Measurements from ENCODE around the gene STK32C.
A peak's percentile ranks its signal among the peaks of the same experiment; 100 is the strongest.

Gene STK32C

DNA sequence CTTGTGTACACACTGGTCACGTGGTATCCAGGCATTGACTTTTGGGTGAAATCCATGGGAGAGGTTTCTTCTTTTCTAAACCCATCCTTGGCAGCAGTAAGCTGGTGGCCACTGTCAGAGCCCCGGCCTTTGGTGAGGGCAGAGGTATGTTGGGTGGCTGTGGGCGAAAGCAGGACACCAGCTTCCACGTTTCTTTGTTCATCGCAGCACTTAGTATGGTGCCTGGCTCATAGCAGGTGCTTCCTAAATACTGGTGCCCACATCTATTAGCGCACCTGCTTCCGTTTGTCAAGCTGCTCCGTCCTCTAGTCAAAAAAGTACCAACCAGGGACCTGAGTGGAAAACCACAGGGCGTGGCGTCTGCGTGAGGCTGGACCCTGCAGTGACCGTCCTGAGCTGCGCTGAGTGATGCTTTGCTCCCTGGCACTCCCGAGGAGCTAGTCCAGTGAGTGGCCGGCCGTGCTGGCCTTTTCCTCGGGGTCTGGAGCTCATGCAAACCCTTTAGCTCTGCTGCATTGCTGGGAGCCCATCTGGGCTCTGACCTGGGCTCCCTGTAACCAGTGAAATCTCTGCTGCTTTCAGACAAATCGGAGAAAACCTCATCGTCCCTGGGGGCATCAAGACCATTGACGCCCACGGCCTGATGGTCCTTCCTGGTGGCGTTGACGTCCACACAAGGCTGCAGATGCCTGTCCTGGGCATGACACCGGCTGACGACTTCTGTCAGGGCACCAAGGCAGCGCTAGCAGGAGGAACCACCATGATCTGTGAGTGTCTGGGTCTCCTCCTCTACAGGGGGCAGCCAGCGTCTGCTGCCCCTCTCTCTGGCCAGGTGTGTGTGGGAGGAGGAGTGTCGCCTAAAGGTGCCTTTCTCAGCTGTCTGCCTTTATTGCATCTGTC lies 115.4 kb downstream of the STK32C start:
- H3K27ac Mint-ChIP-seq: no peak overlapping the region
- peaks cover 10% of the 10 kb centered on the region for H3K27me3 Mint-ChIP-seq (ENCODE audit: low read depth)
- H3K4me1 Mint-ChIP-seq (ENCODE audit: low read depth): peaks cover 2% of the 10 kb centered on the region
- H3K4me3 Mint-ChIP-seq: no peak overlapping the region
- DNase-seq (ENCODE audit: low spot score): no peak
- no peaks in the 10 kb centered on the region for H3K9me3 Mint-ChIP-seq
- no peaks in the 10 kb centered on the region for H3K36me3 Mint-ChIP-seq (ENCODE audit: low read depth)

GRCh38 chr10:132189810-132190422 lies 117.8 kb downstream of the STK32C start:
- Mint-ChIP-seq H3K4me1 (ENCODE audit: low read depth) (peaks cover 2% of the 10 kb centered on the region), H3K9me3 (no peaks in the 10 kb centered on the region), H3K36me3 (ENCODE audit: low read depth) (no peaks in the 10 kb centered on the region), H3K4me3 (no peak overlapping the region), H3K27ac (no peak overlapping the region), H3K27me3 (ENCODE audit: low read depth) (peaks cover 16% of the 10 kb centered on the region)
- no peak for DNase-seq (ENCODE audit: low spot score)

DNA sequence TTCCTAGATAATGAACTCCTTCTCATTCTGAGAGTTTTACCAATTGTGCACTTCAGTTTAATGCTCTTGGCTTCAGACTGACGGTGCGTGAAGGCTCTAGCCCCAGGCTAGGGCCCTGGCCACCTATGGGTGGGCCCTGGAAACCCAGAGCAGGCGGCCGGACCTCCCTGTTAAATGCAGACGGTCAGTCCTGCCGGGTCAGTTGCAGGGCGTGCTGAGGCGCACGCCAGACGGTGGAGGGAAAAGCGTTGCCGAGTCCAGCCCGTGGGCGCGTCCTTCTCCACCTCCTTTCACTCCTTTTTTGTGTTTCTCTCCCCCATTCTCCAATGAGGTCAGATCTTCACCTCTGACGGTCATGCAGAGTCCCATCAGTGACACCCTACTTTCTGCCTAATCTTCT lies 118.7 kb downstream of the STK32C start:
- Mint-ChIP-seq H3K36me3 (ENCODE audit: low read depth) (no peaks in the 10 kb centered on the region), H3K27ac (no peak overlapping the region), H3K9me3 (no peaks in the 10 kb centered on the region), H3K27me3 (ENCODE audit: low read depth) (peaks cover 23% of the 10 kb centered on the region), H3K4me1 (ENCODE audit: low read depth) (peaks cover 2% of the 10 kb centered on the region), H3K4me3 (no peak overlapping the region)
- DNase-seq (ENCODE audit: low spot score): no peak

- Mint-ChIP-seq H3K4me3 (peak overlapping the region; percentile 49), H3K36me3 (ENCODE audit: low read depth) (no peaks in the 10 kb centered on the region), H3K9me3 (no peaks in the 10 kb centered on the region), H3K27me3 (ENCODE audit: low read depth) (peaks cover 28% of the 10 kb centered on the region), H3K4me1 (ENCODE audit: low read depth) (peaks cover 2% of the 10 kb centered on the region), H3K27ac (no peak overlapping the region)
- no peak for DNase-seq (ENCODE audit: low spot score)
These were observed 119.4 kb downstream of the STK32C start for GRCh38 chr10:132188331-132188730.

- Mint-ChIP-seq H3K27me3 (ENCODE audit: low read depth) (peaks cover 36% of the 10 kb centered on the region), H3K4me1 (ENCODE audit: low read depth) (peaks cover 2% of the 10 kb centered on the region), H3K36me3 (ENCODE audit: low read depth) (no peaks in the 10 kb centered on the region), H3K27ac (no peak overlapping the region), H3K9me3 (no peaks in the 10 kb centered on the region), H3K4me3 (peak overlapping the region; percentile 49)
- DNase-seq (ENCODE audit: low spot score): no peak
These were observed 120.2 kb downstream of the STK32C start for GRCh38 chr10:132187430-132188138.

GRCh38 chr10:132186488-132187429 lies 121.0 kb downstream of the STK32C start, which contains the start of gene DPYSL4:
TSS of gene DPYSL4 (plus strand) at chr10:132186948. CDS start at chr10:132187064, 116 bp downstream.
- H3K4me3 Mint-ChIP-seq: peak within 1 kb of the TSS; percentile 59
- H3K9me3 Mint-ChIP-seq: no peaks in the 10 kb centered on the region
- no peak within 1 kb of the TSS for H3K27ac Mint-ChIP-seq
- no peak for DNase-seq (ENCODE audit: low spot score)
- peaks cover 36% of the 10 kb centered on the region for H3K27me3 Mint-ChIP-seq (ENCODE audit: low read depth)
- H3K36me3 Mint-ChIP-seq (ENCODE audit: low read depth): no peaks in the 10 kb centered on the region
- H3K4me1 Mint-ChIP-seq (ENCODE audit: low read depth): peaks cover 2% of the 10 kb centered on the region

- no peaks in the 10 kb centered on the region for H3K9me3 Mint-ChIP-seq
- peak overlapping the region; percentile 59 for H3K4me3 Mint-ChIP-seq
- no peaks in the 10 kb centered on the region for H3K36me3 Mint-ChIP-seq (ENCODE audit: low read depth)
- H3K4me1 Mint-ChIP-seq (ENCODE audit: low read depth): peaks cover 2% of the 10 kb centered on the region
- DNase-seq (ENCODE audit: low spot score): peak; percentile 59
- no peak overlapping the region for H3K27ac Mint-ChIP-seq
- peaks cover 36% of the 10 kb centered on the region for H3K27me3 Mint-ChIP-seq (ENCODE audit: low read depth)
These were observed 121.9 kb downstream of the STK32C start for GRCh38 chr10:132185601-132186487.

DNA sequence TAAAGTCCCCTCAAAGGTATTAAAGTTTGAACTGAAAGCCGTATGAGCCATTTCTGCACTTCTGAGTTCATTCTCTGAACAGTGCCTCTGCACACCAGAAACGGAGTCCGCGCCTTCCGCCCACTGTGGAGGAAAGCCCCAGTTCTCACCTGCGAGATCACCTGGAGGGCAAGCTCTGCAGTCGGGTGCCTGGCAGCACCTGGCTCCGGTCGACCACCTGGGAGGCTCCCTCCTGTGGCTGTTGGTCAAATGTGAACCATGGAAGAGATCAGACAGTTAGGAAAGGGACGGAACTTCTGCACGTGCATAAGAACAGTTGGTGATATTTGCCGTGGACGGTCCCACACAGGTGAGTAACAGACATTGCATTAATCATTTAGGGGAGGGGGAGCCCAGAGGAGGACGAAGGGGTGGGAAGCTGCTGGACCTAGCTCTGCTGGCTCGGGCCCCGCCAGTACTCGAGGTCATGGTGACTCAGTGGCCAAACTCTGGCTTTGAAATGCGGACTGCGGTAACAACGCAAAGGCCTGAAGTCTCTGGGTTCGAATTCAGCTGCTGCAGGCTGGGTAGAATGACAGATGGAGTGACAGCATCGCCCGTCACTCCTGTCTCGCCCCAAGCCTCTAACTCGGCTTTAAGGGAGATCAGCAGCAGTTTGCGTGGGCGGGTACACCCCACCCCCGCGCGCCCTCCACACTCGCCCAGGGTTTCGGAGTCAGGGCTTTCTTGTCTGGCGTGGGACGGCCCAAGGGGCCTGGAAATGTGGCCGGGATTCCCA lies 122.7 kb downstream of the STK32C start:
- H3K36me3 Mint-ChIP-seq (ENCODE audit: low read depth): no peaks in the 10 kb centered on the region
- no peak overlapping the region for H3K27ac Mint-ChIP-seq
- peaks cover 2% of the 10 kb centered on the region for H3K4me1 Mint-ChIP-seq (ENCODE audit: low read depth)
- H3K27me3 Mint-ChIP-seq (ENCODE audit: low read depth): peaks cover 39% of the 10 kb centered on the region
- DNase-seq (ENCODE audit: low spot score): no peak
- H3K9me3 Mint-ChIP-seq: no peaks in the 10 kb centered on the region
- H3K4me3 Mint-ChIP-seq: peak overlapping the region; percentile 52

GRCh38 chr10:132183046-132183445 lies 124.7 kb downstream of the STK32C start:
- Mint-ChIP-seq H3K27me3 (ENCODE audit: low read depth) (peaks cover 31% of the 10 kb centered on the region), H3K27ac (no peak overlapping the region), H3K9me3 (no peaks in the 10 kb centered on the region), H3K4me1 (ENCODE audit: low read depth) (no peaks in the 10 kb centered on the region), H3K4me3 (no peak overlapping the region), H3K36me3 (ENCODE audit: low read depth) (no peaks in the 10 kb centered on the region)
- DNase-seq (ENCODE audit: low spot score): no peak

- Mint-ChIP-seq H3K27me3 (ENCODE audit: low read depth) (peaks cover 32% of the 10 kb centered on the region), H3K9me3 (no peaks in the 10 kb centered on the region), H3K4me1 (ENCODE audit: low read depth) (no peaks in the 10 kb centered on the region), H3K4me3 (no peak overlapping the region), H3K36me3 (ENCODE audit: low read depth) (no peaks in the 10 kb centered on the region), H3K27ac (no peak overlapping the region)
- DNase-seq (ENCODE audit: low spot score): no peak
These were observed 125.2 kb downstream of the STK32C start for GRCh38 chr10:132182591-132182990.

GRCh38 chr10:132181691-132182425 lies 125.9 kb downstream of the STK32C start:
- Mint-ChIP-seq H3K36me3 (ENCODE audit: low read depth) (no peaks in the 10 kb centered on the region), H3K4me3 (no peak overlapping the region), H3K27me3 (ENCODE audit: low read depth) (peaks cover 35% of the 10 kb centered on the region), H3K4me1 (ENCODE audit: low read depth) (no peaks in the 10 kb centered on the region), H3K9me3 (no peaks in the 10 kb centered on the region), H3K27ac (no peak overlapping the region)
- no peak for DNase-seq (ENCODE audit: low spot score)

All from T-helper 2 cell treated with Interferon-gamma antibody and Interleukin-4, amounts not matched to agents 5 μg/mL and 100 μg/mL, for 36 hours (primary cell).